Stimulated activated CD8-positive, alpha-beta memory T cell treated with anti-CD3 and anti-CD28 coated beads, Interleukin-12 subunit alpha, Interleukin-12 subunit beta, amount 100 ng/mL, for 24 hours (primary cell): ENCODE results near the gene STRA6.
"Not testable (repeated sequence)": the region's sequence is repeated elsewhere in the genome, so short reads cannot be mapped to it uniquely, and the experiment has no call there.

Experiments used
- DNase-seq: peaks from one replicate; pipeline ENCODE4 v3.0.0-alpha.2; 2020; ENCODE audit errors: extremely low read depth

STRA6 gene

GRCh38 chr15:74165461-74165860 is 37.1 kb downstream of the STRA6 start:
- DNase-seq, result no peak

GRCh38 chr15:74162195-74162536 is 40.4 kb downstream of the STRA6 start:
- DNase-seq, result not testable (repeated sequence)

- not testable (repeated sequence) for DNase-seq
These were observed 42.2 kb downstream of the STRA6 start for GRCh38 chr15:74160390-74160789.

- no peak for DNase-seq
These were observed 42.8 kb downstream of the STRA6 start for GRCh38 chr15:74159773-74160172.

GRCh38 chr15:74158855-74159650 is 43.5 kb downstream of the STRA6 start:
- no peak for DNase-seq

- DNase-seq, result no peak
These were observed 44.4 kb downstream of the STRA6 start for GRCh38 chr15:74157868-74158827.

- DNase-seq, result no peak
These were observed 45.7 kb downstream of the STRA6 start for GRCh38 chr15:74156678-74157411.

- no peak for DNase-seq
These were observed 46.7 kb downstream of the STRA6 start for GRCh38 chr15:74155766-74156417.

- no peak for DNase-seq
These were observed 55.5 kb downstream of the STRA6 start for GRCh38 chr15:74147051-74147450.

- DNase-seq, result no peak
These were observed 56.2 kb downstream of the STRA6 start for GRCh38 chr15:74146277-74146800.

GRCh38 chr15:74144153-74144775 is 58.3 kb downstream of the STRA6 start:
- no peak for DNase-seq

GRCh38 chr15:74141591-74141990 is 61.0 kb downstream of the STRA6 start:
- DNase-seq, result no peak

GRCh38 chr15:74138642-74139041 is 63.9 kb downstream of the STRA6 start:
- no peak for DNase-seq

GRCh38 chr15:74137537-74137894 is 65.1 kb downstream of the STRA6 start:
- DNase-seq, result no peak

GRCh38 chr15:74136814-74137536 is 65.6 kb downstream of the STRA6 start:
- DNase-seq, result no peak

- no peak for DNase-seq
These were observed 66.1 kb downstream of the STRA6 start for GRCh38 chr15:74136540-74136813.

- no peak for DNase-seq
These were observed 67.5 kb downstream of the STRA6 start for GRCh38 chr15:74135041-74135565.

GRCh38 chr15:74134387-74135027 is 68.1 kb downstream of the STRA6 start:
- DNase-seq, result no peak

GRCh38 chr15:74133694-74134386 is 68.7 kb downstream of the STRA6 start:
- DNase-seq, result no peak
